ENCODE results near the gene MCIDAS.

DNA sequence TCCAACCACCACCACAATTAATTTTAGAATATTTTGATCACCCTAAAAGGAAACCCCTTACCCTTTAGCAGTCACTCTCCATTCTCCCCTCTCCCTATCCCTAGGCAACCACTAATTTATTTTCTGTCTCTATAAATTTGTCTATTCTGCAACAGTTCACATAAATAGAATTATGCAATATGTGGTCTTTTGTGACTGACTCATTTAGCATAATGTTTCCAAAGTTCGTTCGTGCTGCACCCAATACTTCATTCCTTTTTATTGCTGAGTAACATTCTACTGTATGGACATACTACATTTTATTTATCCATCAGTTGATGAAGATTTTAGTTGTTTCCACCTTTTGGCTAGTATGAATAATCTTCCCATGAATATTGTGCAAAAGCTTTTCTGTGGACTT, 36.0 kb downstream of the MCIDAS start:
- TF ChIP-seq, protein P1, sequence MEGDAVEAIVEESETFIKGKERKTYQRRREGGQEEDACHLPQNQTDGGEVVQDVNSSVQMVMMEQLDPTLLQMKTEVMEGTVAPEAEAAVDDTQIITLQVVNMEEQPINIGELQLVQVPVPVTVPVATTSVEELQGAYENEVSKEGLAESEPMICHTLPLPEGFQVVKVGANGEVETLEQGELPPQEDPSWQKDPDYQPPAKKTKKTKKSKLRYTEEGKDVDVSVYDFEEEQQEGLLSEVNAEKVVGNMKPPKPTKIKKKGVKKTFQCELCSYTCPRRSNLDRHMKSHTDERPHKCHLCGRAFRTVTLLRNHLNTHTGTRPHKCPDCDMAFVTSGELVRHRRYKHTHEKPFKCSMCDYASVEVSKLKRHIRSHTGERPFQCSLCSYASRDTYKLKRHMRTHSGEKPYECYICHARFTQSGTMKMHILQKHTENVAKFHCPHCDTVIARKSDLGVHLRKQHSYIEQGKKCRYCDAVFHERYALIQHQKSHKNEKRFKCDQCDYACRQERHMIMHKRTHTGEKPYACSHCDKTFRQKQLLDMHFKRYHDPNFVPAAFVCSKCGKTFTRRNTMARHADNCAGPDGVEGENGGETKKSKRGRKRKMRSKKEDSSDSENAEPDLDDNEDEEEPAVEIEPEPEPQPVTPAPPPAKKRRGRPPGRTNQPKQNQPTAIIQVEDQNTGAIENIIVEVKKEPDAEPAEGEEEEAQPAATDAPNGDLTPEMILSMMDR (IDR thresholded peaks at IDR 0.05; ENCODE audit: low read depth, low read length), result no peak
- no peak for TF ChIP-seq EZH2phosphoT487 (IDR thresholded peaks at IDR 0.05; ENCODE audit: low read depth)
